Transverse colon (tissue), 4 donors: ENCODE data around the gene LRP1. TPM values are rescaled to one million over a fixed set of nuclear protein-coding genes. Genes with fewer than 3 reads are reported as not detected.

Source experiments
- DNase-seq: peaks from one replicate; pipeline ENCODE4 v3.0.0-alpha.2; 2019
- H3K27ac ChIP-seq, 4 donors: fragments of 200-600 bp; sonication (generic); 2 replicates each; pipeline ENCODE4 v1.5.1; 2016 to 2018; ENCODE audit warnings: inconsistent platforms in 4 of 4
- H3K27me3 ChIP-seq: fragments of 200-600 bp; sonication (generic); 2 replicates; pipeline ENCODE4 v1.5.1; 2017; ENCODE audit warnings: inconsistent platforms
- H3K36me3 ChIP-seq, 4 donors: fragments of 200-600 bp; sonication (generic); 2 replicates each; pipeline ENCODE4 v1.5.1; 2017 to 2019; ENCODE audit warnings: inconsistent platforms in 4 of 4
- H3K4me1 ChIP-seq, 4 donors: fragments of 200-600 bp; sonication (generic); 2 replicates each; pipeline ENCODE4 v1.5.1; 2017 to 2020; ENCODE audit warnings: inconsistent platforms in 4 of 4
- H3K4me3 ChIP-seq, 4 donors: fragments of 200-600 bp; sonication (generic); 1 replicate in 1 of 4; 2 replicates in 3 of 4; pipeline versions ENCODE4 v1.5.1 to v1.6.1; 2017 to 2019; ENCODE audit warnings: inconsistent platforms in 4 of 4
- H3K9me3 ChIP-seq, 2 donors: fragments of 200-600 bp; sonication (generic); 2 replicates each; pipeline ENCODE4 v1.5.1; 2017 to 2019; ENCODE audit warnings: inconsistent platforms in 2 of 2
- CTCF ChIP-seq, 5 experiments: fragments of 200-600 bp in 3 of 5; fragments of 450-650 bp in 2 of 5; sonication (generic) in 3 of 5; IDR thresholded peaks; 1 replicate in 2 of 5; 2 replicates in 3 of 5; pipeline ENCODE4 v1.5.1; 2016 to 2017; ENCODE audit warnings: antibody characterized with exemption in 5 of 5, inconsistent platforms in 3 of 5, mild to moderate bottlenecking in 2 of 5, moderate library complexity in 1 of 5
- EP300 ChIP-seq: sonication (generic); formaldehyde crosslinking; IDR thresholded peaks from one replicate; pipeline ENCODE4 v1.6.1; 2017; ENCODE audit warnings: antibody characterized with exemption, low read depth
- POLR2A ChIP-seq: fragments of 450-650 bp; IDR thresholded peaks from one replicate; pipeline ENCODE4 v1.6.1; 2016; ENCODE audit warnings: antibody characterized with exemption, mild to moderate bottlenecking, moderate library complexity
- POLR2AphosphoS5 ChIP-seq, 3 donors: sonication (generic); formaldehyde crosslinking; IDR thresholded peaks; one replicate each; pipeline ENCODE4 v1.6.1; 2016; ENCODE audit warnings: antibody characterized with exemption in 3 of 3
- WGBS, 2 donors: methylation state at CpG; one replicate each; pipeline ENCODE4 v1.1.5; 2018; ENCODE audit warnings: low coverage in 1 of 2; 5-methylcytosine and 5-hydroxymethylcytosine counted together
- in situ Hi-C, 4 donors: fragments of 200-750 bp; cut with MboI; loops; one replicate each; pipeline versions ENCODE4 v1.15.0 to v1.15.1; 2017; ENCODE audit warnings: low sequenced_read_pairs in 3 of 4, low pct_ligation_motif_present in 1 of 4, low pct_unique_long_range_greater_than_20kb in 1 of 4
- intact Hi-C: fragments of 100-400 bp; cut with DNase I; formaldehyde crosslinking; loops from one replicate; pipeline ENCODE4 v1.15.1; 2023; ENCODE audit warnings: low total_unique reads
- total RNA-seq, 4 donors: library from RNA; depleted of rRNA; stranded (reverse); fragments of >200 nt; gene quantifications; one replicate each; pipeline ENCODE4 v1.1.0, GENCODE V29; 2016

LRP1 gene
- total RNA-seq, 4 donors from 2014 or later = 94.3 to 248 (median 199) TPM

- Histone ChIP-seq H3K27me3 (no peaks in the 10 kb centered on the region), H3K4me1 (no peaks in the 10 kb centered on the region), H3K9me3 (no peaks in the 10 kb centered on the region), H3K27ac (no peak overlapping the region), H3K36me3 (peaks cover 0 to 70% (median 10%) of the 10 kb centered on the region in 4 donors), H3K4me3 (no peak overlapping the region)
- in situ Hi-C loops (no loop called here), intact Hi-C loops (no loop called here)
- TF ChIP-seq POLR2A = no peak
- TF ChIP-seq POLR2AphosphoS5 (IDR thresholded peaks at IDR 0.05) = no peak
- TF ChIP-seq EP300 = no peak
- no peak for TF ChIP-seq CTCF (IDR thresholded peaks at IDR 0.05)
- DNase-seq = no peak
- 89 to 92% methylated on average over 5 to 18 of the region's 19 CpGs for WGBS, 2 donors
Measured at GRCh38 chr12:57202321-57202720, 74.0 kb downstream of the LRP1 start.

- 95 to 100% methylated on average over 4 to 28 of the region's 28 CpGs for WGBS, 2 donors
- Histone ChIP-seq H3K27me3 (no peaks in the 10 kb centered on the region), H3K27ac (no peak overlapping the region), H3K9me3 (no peaks in the 10 kb centered on the region), H3K36me3 (peaks cover 0 to 64% (median 10%) of the 10 kb centered on the region in 4 donors), H3K4me1 (no peaks in the 10 kb centered on the region), H3K4me3 (no peak overlapping the region)
- no peak for DNase-seq
- intact Hi-C loops = no loop called here
- TF ChIP-seq POLR2A = no peak
- no peak for TF ChIP-seq CTCF (IDR thresholded peaks at IDR 0.05)
- no peak for TF ChIP-seq POLR2AphosphoS5 (IDR thresholded peaks at IDR 0.05)
- TF ChIP-seq EP300 = no peak
- in situ Hi-C loops = no loop called here
Measured at GRCh38 chr12:57203201-57203600, 74.9 kb downstream of the LRP1 start.

- DNase-seq = no peak
- in situ Hi-C loops = no loop called here
- no peaks in the 10 kb centered on the region for H3K9me3 ChIP-seq
- TF ChIP-seq POLR2A (no peak), EP300 (no peak), CTCF (IDR thresholded peaks at IDR 0.05) (no peak), POLR2AphosphoS5 (IDR thresholded peaks at IDR 0.05) (no peak)
- no peaks in the 10 kb centered on the region for H3K27me3 ChIP-seq
- H3K4me3 ChIP-seq = no peak overlapping the region
- H3K36me3 ChIP-seq = peaks cover 0 to 58% (median 10%) of the 10 kb centered on the region in 4 donors
- H3K27ac ChIP-seq = no peak overlapping the region
- intact Hi-C loops = no loop called here
- WGBS, 2 donors = 83% methylated on average over 1 to 11 of the region's 11 CpGs
- H3K4me1 ChIP-seq = no peaks in the 10 kb centered on the region
Measured at GRCh38 chr12:57203791-57204190, 75.5 kb downstream of the LRP1 start.

- Histone ChIP-seq H3K4me1 (no peaks in the 10 kb centered on the region), H3K27me3 (no peaks in the 10 kb centered on the region), H3K36me3 (peaks cover 0 to 55% (median 10%) of the 10 kb centered on the region in 4 donors), H3K27ac (no peak overlapping the region), H3K4me3 (no peak overlapping the region), H3K9me3 (no peaks in the 10 kb centered on the region)
- in situ Hi-C loops (no loop called here), intact Hi-C loops (no loop called here)
- DNase-seq = no peak
- TF ChIP-seq CTCF (IDR thresholded peaks at IDR 0.05) (no peak), POLR2A (no peak), EP300 (no peak), POLR2AphosphoS5 (IDR thresholded peaks at IDR 0.05) (no peak)
- 94% methylated on average over 19 of the region's 19 CpGs; no CpG with 5 or more reads in 1 of the 2 donors for WGBS, 2 donors
Measured at GRCh38 chr12:57204454-57204853, 76.2 kb downstream of the LRP1 start.
